HFF-Myc (cell line): ENCODE results near the gene KAZN.

Experiments
- DNase-seq: peaks from one replicate; pipeline ENCODE4 v3.0.0-alpha.2; 2011; ENCODE audit warnings: low read depth; ENCODE audit errors: extremely low read depth
- H3K4me3 ChIP-seq: replicated peaks from 2 replicates; pipeline ENCODE4 v1.5.1; 2011; ENCODE audit warnings: low read depth, mild to moderate bottlenecking, control low read depth, low read length
- TF ChIP-seq, protein P1 (sequence below): IDR thresholded peaks from 2 replicates; pipeline ENCODE4 v1.5.1; 2012; ENCODE audit warnings: mild to moderate bottlenecking, low read depth, low read length, control low read depth; ENCODE audit errors: missing control alignments

KAZN gene

DNA sequence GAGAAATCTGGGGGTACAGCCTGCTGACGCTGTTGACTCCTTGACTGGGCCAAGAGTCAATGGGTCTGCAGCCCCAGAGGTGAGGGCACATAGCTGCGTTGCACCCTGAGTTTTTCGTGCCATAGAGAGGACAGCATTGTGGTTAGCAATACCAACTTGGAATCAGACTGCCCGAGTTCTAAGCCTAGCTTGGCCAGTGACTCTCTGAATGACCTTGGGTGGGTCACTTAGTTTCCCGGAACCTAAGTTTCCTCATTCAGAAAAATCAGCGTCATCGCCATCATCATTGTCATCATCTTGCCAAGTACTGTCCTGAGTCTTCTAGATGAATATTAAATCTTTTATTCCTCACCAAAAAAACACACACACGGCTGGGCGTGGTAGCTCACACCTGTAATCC is 403.8 kb downstream of the KAZN start:
- H3K4me3 ChIP-seq = no peak overlapping the region
- TF ChIP-seq, protein P1, sequence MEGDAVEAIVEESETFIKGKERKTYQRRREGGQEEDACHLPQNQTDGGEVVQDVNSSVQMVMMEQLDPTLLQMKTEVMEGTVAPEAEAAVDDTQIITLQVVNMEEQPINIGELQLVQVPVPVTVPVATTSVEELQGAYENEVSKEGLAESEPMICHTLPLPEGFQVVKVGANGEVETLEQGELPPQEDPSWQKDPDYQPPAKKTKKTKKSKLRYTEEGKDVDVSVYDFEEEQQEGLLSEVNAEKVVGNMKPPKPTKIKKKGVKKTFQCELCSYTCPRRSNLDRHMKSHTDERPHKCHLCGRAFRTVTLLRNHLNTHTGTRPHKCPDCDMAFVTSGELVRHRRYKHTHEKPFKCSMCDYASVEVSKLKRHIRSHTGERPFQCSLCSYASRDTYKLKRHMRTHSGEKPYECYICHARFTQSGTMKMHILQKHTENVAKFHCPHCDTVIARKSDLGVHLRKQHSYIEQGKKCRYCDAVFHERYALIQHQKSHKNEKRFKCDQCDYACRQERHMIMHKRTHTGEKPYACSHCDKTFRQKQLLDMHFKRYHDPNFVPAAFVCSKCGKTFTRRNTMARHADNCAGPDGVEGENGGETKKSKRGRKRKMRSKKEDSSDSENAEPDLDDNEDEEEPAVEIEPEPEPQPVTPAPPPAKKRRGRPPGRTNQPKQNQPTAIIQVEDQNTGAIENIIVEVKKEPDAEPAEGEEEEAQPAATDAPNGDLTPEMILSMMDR = no peak
- no peak for DNase-seq

DNA sequence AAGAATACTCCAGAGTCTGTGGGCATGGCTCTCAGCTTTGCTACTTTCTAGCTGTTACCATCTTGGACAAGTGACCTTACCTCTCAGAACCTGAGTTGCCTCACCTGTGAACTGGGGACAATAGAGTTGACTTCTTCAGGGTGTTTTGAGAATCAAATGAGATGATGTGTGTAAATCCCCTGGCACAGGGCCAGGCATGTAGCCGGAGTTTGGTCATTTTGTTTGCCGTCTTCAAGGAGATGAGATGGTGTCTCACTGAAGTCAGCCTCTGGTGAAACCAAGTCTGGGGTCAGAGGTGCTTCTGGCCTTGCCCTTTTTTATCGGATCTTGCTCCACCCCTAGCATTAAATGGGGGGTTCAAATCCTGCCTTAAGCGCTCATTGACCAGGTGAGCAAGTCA is 405.9 kb downstream of the KAZN start:
- DNase-seq = no peak
- H3K4me3 ChIP-seq = no peak overlapping the region
- TF ChIP-seq, protein P1 = no peak

DNA sequence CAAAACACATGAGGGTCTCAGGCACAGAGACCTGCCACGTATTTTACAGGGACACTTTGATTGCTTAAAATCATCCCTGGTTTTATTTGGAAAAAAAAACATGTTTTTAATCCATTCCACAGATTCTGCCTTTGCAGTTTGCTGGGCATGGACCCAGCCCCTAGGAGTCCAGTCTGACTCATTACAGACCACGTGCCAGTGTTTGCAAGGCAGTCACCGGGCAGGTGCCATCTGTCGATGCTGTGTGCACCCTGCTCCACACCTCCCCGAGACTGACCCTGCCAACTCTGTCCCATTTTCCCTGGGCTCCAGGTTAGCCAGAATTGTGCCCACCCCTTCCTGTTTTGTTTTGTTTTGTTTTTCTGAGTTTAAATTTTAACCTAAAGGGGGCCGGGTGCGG is 406.6 kb downstream of the KAZN start:
- TF ChIP-seq, protein P1 = no peak
- DNase-seq = no peak
- no peak overlapping the region for H3K4me3 ChIP-seq

DNA sequence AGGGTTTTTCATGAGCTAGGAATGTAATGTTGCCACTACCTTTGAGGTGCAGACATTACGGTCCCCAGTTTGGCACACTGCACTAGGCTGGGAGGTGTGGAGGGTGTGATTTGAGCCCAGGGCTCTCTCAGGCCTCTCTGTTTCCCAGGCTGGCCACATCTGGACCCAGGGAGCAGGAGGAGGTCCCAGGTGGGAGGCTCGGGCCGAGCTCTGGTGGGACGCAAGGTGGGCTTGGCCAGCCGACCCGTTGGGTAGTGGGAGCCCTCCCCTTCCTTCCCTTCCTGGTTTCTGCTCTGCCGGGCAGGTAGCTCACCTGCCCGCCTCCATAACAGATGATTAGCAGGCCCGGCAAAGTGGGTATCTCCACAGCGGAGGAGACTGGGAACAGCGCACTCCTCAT is 408.9 kb downstream of the KAZN start:
- TF ChIP-seq, protein P1 = no peak
- H3K4me3 ChIP-seq = no peak overlapping the region
- DNase-seq = no peak

DNA sequence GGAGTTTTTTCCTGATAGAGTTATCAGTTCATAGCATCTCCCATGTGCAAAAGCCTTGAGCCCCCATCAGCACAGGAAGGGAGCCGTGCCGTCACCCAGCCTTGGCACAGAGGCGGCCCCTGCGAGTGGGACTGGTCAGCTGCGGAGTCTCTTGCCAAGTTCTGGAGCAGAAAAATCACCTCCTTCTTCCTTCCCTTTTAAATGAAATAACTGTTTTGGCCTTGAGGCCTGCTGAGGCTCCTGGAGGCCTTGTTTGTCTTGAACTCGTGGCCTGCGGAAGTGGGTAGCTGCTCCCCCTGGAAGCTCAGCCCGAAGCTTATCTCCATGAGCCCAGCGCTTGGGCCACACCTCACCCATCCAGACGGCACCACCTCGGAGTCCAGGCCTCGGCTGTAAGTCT is 409.4 kb downstream of the KAZN start:
- no peak for DNase-seq
- TF ChIP-seq, protein P1 = no peak
- H3K4me3 ChIP-seq = no peak overlapping the region

DNA sequence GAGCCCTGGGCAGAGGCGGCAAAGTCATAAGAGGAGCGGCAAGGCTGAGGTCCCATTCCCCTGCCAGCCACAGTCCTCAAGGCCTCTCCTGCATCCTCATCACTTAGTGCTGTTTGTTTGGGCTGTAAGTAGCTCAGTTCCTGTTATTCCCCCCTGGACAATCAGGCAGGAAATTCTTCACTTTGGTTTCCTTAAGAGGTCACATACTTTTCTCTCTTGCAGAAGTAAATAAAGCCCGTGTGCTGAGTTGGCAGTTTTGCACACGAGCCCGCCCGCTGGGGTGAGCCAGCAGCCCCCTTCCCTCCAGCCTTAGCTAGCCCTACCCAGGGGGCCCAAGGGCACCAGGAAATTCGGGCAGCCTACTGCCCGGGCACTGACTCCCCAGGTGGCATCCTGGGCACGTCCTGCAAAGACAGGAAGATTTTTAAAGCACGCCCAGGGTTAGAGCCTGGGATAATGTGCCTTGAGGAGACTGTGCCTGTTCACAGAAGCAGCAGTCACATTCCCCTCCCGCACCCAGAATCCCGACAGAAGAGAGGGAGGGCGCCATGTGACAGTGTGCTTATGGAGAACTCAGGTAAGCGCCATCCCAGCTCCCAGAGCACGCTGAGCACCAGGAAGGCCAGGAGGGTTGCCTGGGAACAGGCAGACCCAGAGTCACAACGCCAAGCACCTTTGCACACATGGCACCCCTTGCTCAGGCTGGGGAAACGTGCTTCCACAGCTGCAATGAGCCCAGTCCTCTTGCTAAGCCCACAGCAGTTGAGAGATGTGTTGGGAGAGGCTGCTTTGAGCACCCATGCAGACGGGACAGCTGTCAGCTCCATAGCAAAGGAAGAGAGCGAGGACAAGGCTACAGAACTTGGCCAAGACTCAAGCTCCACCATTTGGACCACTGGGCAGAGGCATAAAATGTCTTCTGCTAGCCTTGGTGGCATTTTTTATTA is 410.6 kb downstream of the KAZN start:
- DNase-seq = no peak
- no peak overlapping the region for H3K4me3 ChIP-seq
- TF ChIP-seq, protein P1 = no peak
